ENCODE data around the gene CAMTA1. TPM values are rescaled to one million over a fixed set of nuclear protein-coding genes. Genes with fewer than 3 reads are reported as not detected.

CAMTA1 gene
- total RNA-seq, 1 donor from 2014 or later = 38.1 TPM

DNA sequence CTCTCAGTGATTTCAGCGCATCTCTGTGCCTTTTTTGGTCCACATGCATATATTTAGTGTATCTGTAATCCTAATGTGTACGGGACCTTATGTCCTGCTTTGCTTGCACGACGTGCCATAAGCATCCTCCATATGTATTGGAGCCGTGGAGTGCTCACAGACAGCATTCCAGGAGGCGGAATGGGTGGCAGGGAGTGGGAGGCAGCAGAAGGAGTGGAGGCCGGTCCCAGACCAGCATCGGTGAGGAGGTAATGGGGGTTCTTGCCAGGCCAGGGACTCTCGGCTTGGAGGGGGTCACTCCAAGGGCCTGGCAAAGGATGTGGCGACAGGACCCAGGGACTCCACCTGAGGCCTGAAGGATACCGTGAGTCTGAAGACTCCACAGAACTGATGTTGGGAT, 185.0 kb downstream of the CAMTA1 start:
- Histone ChIP-seq H3K4me3 (ENCODE audit: low read length in 3 of 3) (no peak overlapping the region), H3K27me3 (ENCODE audit: control insufficient read depth in 3 of 3, insufficient read depth in 3 of 3, low read length in 3 of 3) (peaks cover 0 to 15% (median 0%) of the 10 kb centered on the region in 3 donors), H3K9ac (ENCODE audit: low read depth in 1 of 3, low read length in 3 of 3) (no peak overlapping the region), H3K36me3 (ENCODE audit: control insufficient read depth in 3 of 3, insufficient read depth in 3 of 3, low read length in 3 of 3) (no peaks in the 10 kb centered on the region), H3K27ac (ENCODE audit: low read depth, low read length) (no peak overlapping the region), H3K4me1 (ENCODE audit: control insufficient read depth in 3 of 3, insufficient read depth in 3 of 3, low read length in 3 of 3) (peaks cover 0 to 30% (median 18%) of the 10 kb centered on the region in 3 donors), H3K9me3 (ENCODE audit: control insufficient read depth in 3 of 3, low read length in 3 of 3) (no peaks in the 10 kb centered on the region)

DNA sequence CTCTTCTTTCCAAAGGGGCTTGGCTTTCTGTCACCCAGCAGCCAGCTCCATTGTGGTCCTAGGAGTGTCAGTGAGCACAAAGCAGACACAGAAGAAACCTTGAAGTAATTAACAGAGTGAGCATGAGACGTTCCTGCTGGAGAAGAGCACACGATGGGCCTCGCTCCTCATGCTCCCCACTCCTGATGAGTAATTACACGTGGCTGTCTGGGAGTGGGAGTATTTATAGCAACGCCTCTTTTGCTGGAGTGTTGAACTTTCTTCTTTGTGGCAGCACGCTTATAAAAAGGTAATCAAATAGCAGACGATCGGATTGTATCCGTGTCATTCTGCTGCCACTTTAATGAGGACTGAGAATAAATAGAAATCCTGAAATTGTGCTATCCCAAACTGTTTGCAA, 185.8 kb downstream of the CAMTA1 start:
- Histone ChIP-seq H3K9ac (ENCODE audit: low read depth in 1 of 3, low read length in 3 of 3) (peak overlapping the region in 1 of 3 donors; percentile 20), H3K27ac (ENCODE audit: low read depth, low read length) (peak overlapping the region; percentile 46), H3K4me1 (ENCODE audit: control insufficient read depth in 3 of 3, insufficient read depth in 3 of 3, low read length in 3 of 3) (peaks cover 0 to 27% (median 12%) of the 10 kb centered on the region in 3 donors)

DNA sequence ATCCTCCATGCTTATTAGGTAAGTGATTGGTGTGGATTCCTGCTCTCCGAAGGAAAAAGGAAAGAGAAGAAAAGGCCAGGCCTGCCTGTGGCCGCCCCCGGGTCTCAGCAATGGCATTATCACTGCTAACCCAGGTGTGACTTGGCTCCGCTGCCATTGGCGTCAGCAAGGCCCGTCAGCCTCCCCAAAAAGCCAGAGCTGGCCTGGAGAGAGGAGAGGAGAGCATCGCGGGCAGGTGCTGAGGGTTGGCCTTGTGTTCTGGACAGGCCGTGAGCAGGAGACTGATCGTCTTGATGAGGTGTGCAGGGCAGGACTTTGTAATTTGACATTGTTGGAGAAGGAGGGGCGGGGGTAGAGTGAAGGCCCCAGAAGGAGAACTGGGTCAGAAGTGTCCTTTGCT, 186.4 kb downstream of the CAMTA1 start:
- no peaks in the 10 kb centered on the region for H3K36me3 ChIP-seq (ENCODE audit: control insufficient read depth in 3 of 3, insufficient read depth in 3 of 3, low read length in 3 of 3)
- H3K4me1 ChIP-seq (ENCODE audit: control insufficient read depth in 3 of 3, insufficient read depth in 3 of 3, low read length in 3 of 3) = peaks cover 0 to 27% (median 12%) of the 10 kb centered on the region in 3 donors
- H3K27ac ChIP-seq (ENCODE audit: low read depth, low read length) = peak overlapping the region; percentile 46
- peaks cover 0 to 15% (median 0%) of the 10 kb centered on the region in 3 donors for H3K27me3 ChIP-seq (ENCODE audit: control insufficient read depth in 3 of 3, insufficient read depth in 3 of 3, low read length in 3 of 3)
- H3K9me3 ChIP-seq (ENCODE audit: control insufficient read depth in 3 of 3, low read length in 3 of 3) = no peaks in the 10 kb centered on the region
- no peak overlapping the region for H3K9ac ChIP-seq (ENCODE audit: low read depth in 1 of 3, low read length in 3 of 3)
- H3K4me3 ChIP-seq (ENCODE audit: low read length in 3 of 3) = no peak overlapping the region

More for the DNA sequence above, 185.8 kb downstream of the CAMTA1 start:
- H3K27me3 ChIP-seq (ENCODE audit: control insufficient read depth in 3 of 3, insufficient read depth in 3 of 3, low read length in 3 of 3) = peaks cover 0 to 15% (median 0%) of the 10 kb centered on the region in 3 donors
- no peak overlapping the region for H3K4me3 ChIP-seq (ENCODE audit: low read length in 3 of 3)
- no peaks in the 10 kb centered on the region for H3K9me3 ChIP-seq (ENCODE audit: control insufficient read depth in 3 of 3, low read length in 3 of 3)
- H3K36me3 ChIP-seq (ENCODE audit: control insufficient read depth in 3 of 3, insufficient read depth in 3 of 3, low read length in 3 of 3) = no peaks in the 10 kb centered on the region

DNA sequence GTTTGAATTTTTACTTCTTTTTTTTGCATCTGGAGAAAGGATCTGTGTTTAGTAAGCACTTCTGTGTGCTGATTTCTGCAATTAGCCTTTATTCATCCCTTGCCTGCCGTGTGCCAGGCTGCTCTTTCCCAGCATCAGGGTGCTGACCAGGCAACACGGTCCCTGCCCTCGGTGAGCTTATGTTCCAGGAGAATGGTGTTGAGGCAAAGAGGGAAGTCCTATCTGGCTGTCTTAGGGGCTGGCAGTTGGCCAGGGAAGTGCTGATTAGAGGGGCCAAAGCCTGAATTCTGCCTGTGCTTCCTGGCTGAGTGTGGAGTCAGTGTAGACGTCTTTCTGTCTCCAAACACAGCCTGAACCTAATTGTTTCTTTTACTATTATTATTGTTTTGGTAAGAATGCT, 187.1 kb downstream of the CAMTA1 start:
- H3K27me3 ChIP-seq (ENCODE audit: control insufficient read depth in 3 of 3, insufficient read depth in 3 of 3, low read length in 3 of 3) = peaks cover 0 to 14% (median 0%) of the 10 kb centered on the region in 3 donors
- H3K4me3 ChIP-seq (ENCODE audit: low read length in 3 of 3) = no peak overlapping the region
- no peaks in the 10 kb centered on the region for H3K9me3 ChIP-seq (ENCODE audit: control insufficient read depth in 3 of 3, low read length in 3 of 3)
- no peaks in the 10 kb centered on the region for H3K36me3 ChIP-seq (ENCODE audit: control insufficient read depth in 3 of 3, insufficient read depth in 3 of 3, low read length in 3 of 3)
- H3K9ac ChIP-seq (ENCODE audit: low read depth in 1 of 3, low read length in 3 of 3) = no peak overlapping the region
- H3K27ac ChIP-seq (ENCODE audit: low read depth, low read length) = peak overlapping the region; percentile 46
- peaks cover 0 to 27% (median 12%) of the 10 kb centered on the region in 3 donors for H3K4me1 ChIP-seq (ENCODE audit: control insufficient read depth in 3 of 3, insufficient read depth in 3 of 3, low read length in 3 of 3)

DNA sequence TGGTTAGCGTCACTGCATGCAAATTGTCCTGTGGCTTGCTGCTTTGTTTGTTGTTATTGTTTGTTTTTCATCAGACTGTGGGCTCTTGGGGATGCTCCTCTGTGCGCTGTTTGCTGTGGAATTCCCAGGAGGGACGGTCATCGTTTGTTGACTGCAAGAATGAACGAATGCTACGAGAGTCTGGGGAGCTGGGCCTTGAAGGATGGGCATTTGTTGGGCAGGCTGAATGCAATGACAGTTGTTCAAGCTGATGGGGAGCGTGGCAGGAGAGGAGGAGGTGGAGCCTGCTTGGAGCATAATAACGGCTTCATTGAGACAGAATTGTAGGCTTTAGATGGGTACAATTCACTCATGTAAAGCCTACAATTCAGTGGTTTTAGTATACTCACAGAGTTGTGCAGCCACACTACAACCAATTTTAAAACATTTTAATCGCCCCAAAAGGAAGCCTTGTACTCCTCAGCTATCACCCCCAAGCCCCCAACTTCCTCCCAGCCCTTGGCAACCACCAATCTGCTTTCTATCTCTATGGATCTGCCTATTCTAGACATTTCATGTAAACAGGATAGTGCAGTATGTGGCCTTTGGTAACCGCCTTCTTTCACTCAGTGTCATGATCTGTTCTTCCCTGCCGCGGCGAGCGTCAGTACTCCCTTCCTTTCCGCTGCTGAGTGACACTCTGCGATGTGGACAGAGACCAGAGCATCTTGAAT, 190.2 kb downstream of the CAMTA1 start:
- no peak overlapping the region for H3K9ac ChIP-seq (ENCODE audit: low read depth in 1 of 3, low read length in 3 of 3)
- peaks cover 0 to 2% (median 0%) of the 10 kb centered on the region in 3 donors for H3K27me3 ChIP-seq (ENCODE audit: control insufficient read depth in 3 of 3, insufficient read depth in 3 of 3, low read length in 3 of 3)

DNA sequence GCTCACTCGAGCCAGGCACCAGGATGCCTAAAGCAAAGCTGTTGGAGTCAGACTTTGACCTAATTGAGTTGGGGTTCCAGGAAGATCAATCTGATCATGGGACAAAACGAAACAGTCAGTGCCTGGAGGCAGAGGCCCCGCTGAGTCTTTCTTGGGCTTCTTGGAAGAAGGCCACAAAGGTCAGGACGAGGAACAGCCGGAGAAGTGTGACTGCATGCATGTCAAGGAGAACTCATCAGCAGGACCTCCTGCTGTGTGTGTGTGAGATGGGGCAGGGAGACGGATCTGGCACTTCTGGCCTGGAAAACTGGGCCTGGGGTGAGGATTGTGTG, 190.8 kb downstream of the CAMTA1 start:
- H3K4me3 ChIP-seq (ENCODE audit: low read length in 3 of 3) = no peak overlapping the region
- no peaks in the 10 kb centered on the region for H3K36me3 ChIP-seq (ENCODE audit: control insufficient read depth in 3 of 3, insufficient read depth in 3 of 3, low read length in 3 of 3)
- peaks cover 0 to 2% (median 0%) of the 10 kb centered on the region in 3 donors for H3K27me3 ChIP-seq (ENCODE audit: control insufficient read depth in 3 of 3, insufficient read depth in 3 of 3, low read length in 3 of 3)
- peaks cover 0 to 20% (median 9%) of the 10 kb centered on the region in 3 donors for H3K4me1 ChIP-seq (ENCODE audit: control insufficient read depth in 3 of 3, insufficient read depth in 3 of 3, low read length in 3 of 3)
- no peak overlapping the region for H3K9ac ChIP-seq (ENCODE audit: low read depth in 1 of 3, low read length in 3 of 3)
- H3K9me3 ChIP-seq (ENCODE audit: control insufficient read depth in 3 of 3, low read length in 3 of 3) = no peaks in the 10 kb centered on the region
- H3K27ac ChIP-seq (ENCODE audit: low read depth, low read length) = no peak overlapping the region

More for the DNA sequence above, 190.2 kb downstream of the CAMTA1 start:
- Histone ChIP-seq H3K27ac (ENCODE audit: low read depth, low read length) (no peak overlapping the region), H3K4me1 (ENCODE audit: control insufficient read depth in 3 of 3, insufficient read depth in 3 of 3, low read length in 3 of 3) (peaks cover 0 to 25% (median 12%) of the 10 kb centered on the region in 3 donors), H3K36me3 (ENCODE audit: control insufficient read depth in 3 of 3, insufficient read depth in 3 of 3, low read length in 3 of 3) (no peaks in the 10 kb centered on the region), H3K9me3 (ENCODE audit: control insufficient read depth in 3 of 3, low read length in 3 of 3) (no peaks in the 10 kb centered on the region), H3K4me3 (ENCODE audit: low read length in 3 of 3) (no peak overlapping the region)

DNA sequence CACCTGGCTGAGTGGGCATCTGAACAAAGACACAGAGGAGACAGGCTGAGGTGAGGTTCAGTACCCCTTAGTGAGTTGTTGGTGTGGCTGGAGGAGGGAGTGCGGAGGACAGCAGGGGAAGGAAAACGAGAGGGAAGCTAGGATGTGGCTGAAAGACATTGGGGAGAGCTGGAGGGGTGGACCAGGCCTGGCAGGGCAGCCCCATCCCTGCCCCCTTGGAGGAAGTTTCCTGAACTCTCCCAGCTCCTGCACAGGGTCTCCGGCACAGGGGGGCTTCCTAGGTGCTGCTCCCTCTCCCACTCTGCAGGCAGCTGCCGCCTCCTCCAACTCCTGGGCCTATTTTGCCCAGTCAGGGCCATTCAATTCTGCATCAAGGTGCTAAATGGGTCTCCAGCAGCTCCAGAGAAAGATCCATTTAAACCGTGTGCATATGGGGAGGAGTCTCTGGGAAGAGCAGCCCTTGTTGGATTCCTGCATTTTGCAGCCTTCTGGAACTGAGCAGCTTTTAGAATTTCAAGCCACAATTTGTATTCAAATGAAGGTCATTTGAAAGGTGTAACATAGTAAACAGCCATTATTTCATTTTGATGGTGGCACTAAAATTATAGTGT, 193.9 kb downstream of the CAMTA1 start:
- no peak overlapping the region for H3K9ac ChIP-seq (ENCODE audit: low read depth in 1 of 3, low read length in 3 of 3)
- H3K27me3 ChIP-seq (ENCODE audit: control insufficient read depth in 3 of 3, insufficient read depth in 3 of 3, low read length in 3 of 3) = peaks cover 0 to 2% (median 0%) of the 10 kb centered on the region in 3 donors
- H3K27ac ChIP-seq (ENCODE audit: low read depth, low read length) = no peak overlapping the region
- no peaks in the 10 kb centered on the region for H3K4me1 ChIP-seq (ENCODE audit: control insufficient read depth in 3 of 3, insufficient read depth in 3 of 3, low read length in 3 of 3)
- H3K36me3 ChIP-seq (ENCODE audit: control insufficient read depth in 3 of 3, insufficient read depth in 3 of 3, low read length in 3 of 3) = no peaks in the 10 kb centered on the region
- H3K4me3 ChIP-seq (ENCODE audit: low read length in 3 of 3) = no peak overlapping the region
- H3K9me3 ChIP-seq (ENCODE audit: control insufficient read depth in 3 of 3, low read length in 3 of 3) = no peaks in the 10 kb centered on the region

DNA sequence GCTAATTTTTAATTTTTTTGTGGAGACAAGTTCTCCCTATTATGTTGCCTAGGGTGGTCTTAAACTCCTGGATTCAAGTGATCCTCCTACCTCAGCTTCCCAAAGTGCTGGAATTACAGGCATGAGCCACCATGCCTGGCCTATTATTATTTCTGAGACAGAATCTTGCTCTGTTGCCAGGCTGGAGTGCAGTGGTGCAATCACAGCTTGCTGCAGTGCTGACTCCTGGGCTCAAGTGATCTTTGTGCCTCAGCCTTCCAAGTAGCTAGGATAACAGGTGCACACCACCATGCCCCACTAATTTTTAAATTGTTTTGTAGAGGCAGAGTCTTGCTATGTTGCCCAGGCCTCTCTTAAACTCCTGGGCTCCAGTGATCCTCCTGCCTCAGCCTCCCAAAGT, 196.3 kb downstream of the CAMTA1 start:
- peaks cover 4 to 8% (median 5%) of the 10 kb centered on the region in 3 donors for H3K4me1 ChIP-seq (ENCODE audit: control insufficient read depth in 3 of 3, insufficient read depth in 3 of 3, low read length in 3 of 3)
- H3K9me3 ChIP-seq (ENCODE audit: control insufficient read depth in 3 of 3, low read length in 3 of 3) = no peaks in the 10 kb centered on the region
- no peak overlapping the region for H3K9ac ChIP-seq (ENCODE audit: low read depth in 1 of 3, low read length in 3 of 3)
- peaks cover 0 to 5% (median 3%) of the 10 kb centered on the region in 3 donors for H3K27me3 ChIP-seq (ENCODE audit: control insufficient read depth in 3 of 3, insufficient read depth in 3 of 3, low read length in 3 of 3)
- no peaks in the 10 kb centered on the region for H3K36me3 ChIP-seq (ENCODE audit: control insufficient read depth in 3 of 3, insufficient read depth in 3 of 3, low read length in 3 of 3)
- no peak overlapping the region for H3K27ac ChIP-seq (ENCODE audit: low read depth, low read length)
- no peak overlapping the region for H3K4me3 ChIP-seq (ENCODE audit: low read length in 3 of 3)

DNA sequence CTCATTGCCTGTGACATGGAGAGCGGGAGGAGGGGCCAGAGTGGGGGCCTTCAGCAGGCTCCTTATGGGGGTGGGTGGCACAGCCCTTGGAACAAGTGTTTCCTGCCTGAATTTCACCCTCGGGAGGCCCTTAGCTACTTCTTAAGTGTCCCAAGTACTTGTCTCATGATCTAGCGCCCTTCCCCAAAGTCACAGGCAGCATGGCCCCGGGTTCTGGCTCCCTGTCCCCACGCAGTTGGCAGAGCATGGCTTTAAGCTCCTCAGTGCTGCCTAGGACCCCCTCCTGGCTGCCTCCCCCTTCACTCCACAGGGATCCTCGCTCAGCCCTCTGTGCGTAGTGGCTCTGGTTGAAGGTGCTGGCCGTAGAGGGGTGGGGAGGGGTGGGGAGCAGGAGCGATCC, 197.2 kb downstream of the CAMTA1 start:
- Histone ChIP-seq H3K27me3 (ENCODE audit: control insufficient read depth in 3 of 3, insufficient read depth in 3 of 3, low read length in 3 of 3) (peaks cover 0 to 5% (median 4%) of the 10 kb centered on the region in 3 donors), H3K27ac (ENCODE audit: low read depth, low read length) (no peak overlapping the region), H3K4me3 (ENCODE audit: low read length in 3 of 3) (no peak overlapping the region), H3K9ac (ENCODE audit: low read depth in 1 of 3, low read length in 3 of 3) (no peak overlapping the region), H3K4me1 (ENCODE audit: control insufficient read depth in 3 of 3, insufficient read depth in 3 of 3, low read length in 3 of 3) (peaks cover 4 to 8% (median 5%) of the 10 kb centered on the region in 3 donors), H3K9me3 (ENCODE audit: control insufficient read depth in 3 of 3, low read length in 3 of 3) (no peaks in the 10 kb centered on the region), H3K36me3 (ENCODE audit: control insufficient read depth in 3 of 3, insufficient read depth in 3 of 3, low read length in 3 of 3) (no peaks in the 10 kb centered on the region)

DNA sequence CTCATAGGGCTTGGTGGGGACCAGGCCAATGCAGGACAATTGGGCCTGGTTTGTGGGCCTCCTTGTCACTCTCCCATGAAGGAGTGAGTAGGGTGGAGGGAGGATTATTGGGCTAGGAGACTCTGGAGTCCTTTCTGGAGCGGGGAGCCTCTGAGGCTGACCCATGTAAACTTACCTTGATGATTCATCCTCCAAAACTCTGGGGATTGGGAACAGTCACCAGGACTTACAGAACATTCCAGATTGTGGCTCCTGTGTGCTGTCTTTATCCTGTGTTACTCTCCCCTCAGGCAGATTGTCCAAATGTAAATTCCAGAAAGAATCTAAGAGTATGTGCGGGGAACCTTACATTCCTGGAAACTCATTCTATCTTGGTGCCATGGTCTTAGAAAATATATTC, 197.6 kb downstream of the CAMTA1 start:
- H3K9me3 ChIP-seq (ENCODE audit: control insufficient read depth in 3 of 3, low read length in 3 of 3) = no peaks in the 10 kb centered on the region
- H3K27ac ChIP-seq (ENCODE audit: low read depth, low read length) = no peak overlapping the region
- peaks cover 0 to 5% (median 4%) of the 10 kb centered on the region in 3 donors for H3K27me3 ChIP-seq (ENCODE audit: control insufficient read depth in 3 of 3, insufficient read depth in 3 of 3, low read length in 3 of 3)
- H3K4me1 ChIP-seq (ENCODE audit: control insufficient read depth in 3 of 3, insufficient read depth in 3 of 3, low read length in 3 of 3) = peaks cover 4 to 8% (median 5%) of the 10 kb centered on the region in 3 donors
- H3K9ac ChIP-seq (ENCODE audit: low read depth in 1 of 3, low read length in 3 of 3) = no peak overlapping the region
- H3K36me3 ChIP-seq (ENCODE audit: control insufficient read depth in 3 of 3, insufficient read depth in 3 of 3, low read length in 3 of 3) = no peaks in the 10 kb centered on the region
- H3K4me3 ChIP-seq (ENCODE audit: low read length in 3 of 3) = no peak overlapping the region
